Activated naive CD4-positive, alpha-beta T cell (primary cell): ENCODE results near the gene ST8SIA5.

Source experiments
- DNase-seq, 4 experiments: peaks; one replicate each; lab custom pipeline; 2025; lab: John Stamatoyannopoulos, UW

Gene ST8SIA5

DNA sequence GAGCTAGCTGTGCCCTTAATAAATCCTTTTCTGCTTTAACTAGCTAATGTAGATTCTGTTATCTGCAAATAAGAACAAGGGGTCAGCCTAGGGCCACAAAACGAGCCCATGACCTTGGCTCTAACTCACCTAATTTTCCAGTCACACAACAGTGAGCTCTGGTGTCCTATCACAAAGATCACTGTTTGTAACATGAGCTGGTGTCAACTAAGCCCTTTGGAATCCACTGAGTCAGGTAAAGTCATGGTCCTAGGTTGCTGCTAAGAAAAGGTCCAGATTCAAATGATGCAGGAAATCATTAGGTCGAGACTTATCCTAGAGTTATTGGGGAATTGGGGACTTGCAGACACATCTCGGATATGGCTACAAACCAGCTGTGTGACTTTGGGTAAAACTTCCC lies 49.9 kb downstream of the ST8SIA5 start:
- no peak for DNase-seq

DNA sequence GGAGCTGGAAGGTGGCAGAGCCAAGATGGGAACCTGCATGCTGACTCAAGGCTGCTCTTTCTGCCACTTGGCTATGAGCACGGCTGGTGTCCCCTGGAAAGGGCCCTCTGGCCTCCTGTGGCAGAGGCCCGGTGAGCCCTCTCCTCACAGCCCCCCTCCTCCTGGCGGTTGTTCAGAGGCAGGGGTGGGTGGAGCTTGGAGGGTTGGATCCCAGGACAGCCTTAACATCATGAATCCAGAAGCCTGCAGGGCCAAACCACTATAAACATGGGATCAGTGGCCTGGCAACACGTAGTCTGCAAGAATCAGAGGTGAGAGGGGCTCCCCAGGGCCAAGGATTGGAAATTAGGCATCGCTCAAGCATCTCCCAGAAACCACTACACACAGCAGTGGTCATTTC lies 51.3 kb downstream of the ST8SIA5 start:
- DNase-seq: no peak

DNA sequence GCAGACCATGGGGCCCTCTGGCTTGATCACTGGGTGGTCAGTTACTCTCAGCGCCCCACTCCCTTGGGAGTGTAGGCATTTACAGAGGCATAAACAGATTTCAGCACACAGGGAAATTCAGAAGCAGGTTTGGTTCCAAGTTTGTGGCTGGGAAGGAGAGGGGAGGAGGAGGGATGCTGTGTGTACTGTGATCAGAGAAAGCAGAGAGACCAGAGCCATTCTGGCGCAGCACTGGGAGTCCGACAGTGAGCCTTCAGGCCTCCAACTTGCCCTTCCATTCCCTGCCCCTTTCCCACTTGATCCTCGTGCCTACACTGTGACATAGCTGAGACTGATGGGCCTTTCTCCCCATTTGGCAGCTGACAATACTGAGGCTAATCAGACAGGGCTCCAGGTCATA lies 52.0 kb downstream of the ST8SIA5 start:
- DNase-seq: no peak

DNA sequence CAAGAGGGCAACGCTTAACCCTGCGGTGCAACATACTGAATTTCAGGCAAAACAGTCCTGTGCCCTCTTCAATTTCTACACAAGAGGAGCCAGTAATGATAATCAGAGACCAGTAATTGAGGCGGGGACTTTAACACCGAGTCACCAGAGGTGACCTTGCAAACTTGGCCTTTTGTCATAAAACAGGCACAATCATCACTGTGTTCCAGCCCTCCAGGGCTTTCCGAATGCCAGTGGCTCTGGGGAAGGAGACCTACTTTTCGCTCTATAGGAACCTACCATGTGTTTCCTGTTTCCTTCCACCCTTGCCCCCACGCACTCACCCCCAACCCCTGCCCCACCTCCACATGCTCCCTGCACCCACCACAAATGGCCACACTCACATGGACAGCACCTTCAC lies 52.7 kb downstream of the ST8SIA5 start:
- no peak for DNase-seq

DNA sequence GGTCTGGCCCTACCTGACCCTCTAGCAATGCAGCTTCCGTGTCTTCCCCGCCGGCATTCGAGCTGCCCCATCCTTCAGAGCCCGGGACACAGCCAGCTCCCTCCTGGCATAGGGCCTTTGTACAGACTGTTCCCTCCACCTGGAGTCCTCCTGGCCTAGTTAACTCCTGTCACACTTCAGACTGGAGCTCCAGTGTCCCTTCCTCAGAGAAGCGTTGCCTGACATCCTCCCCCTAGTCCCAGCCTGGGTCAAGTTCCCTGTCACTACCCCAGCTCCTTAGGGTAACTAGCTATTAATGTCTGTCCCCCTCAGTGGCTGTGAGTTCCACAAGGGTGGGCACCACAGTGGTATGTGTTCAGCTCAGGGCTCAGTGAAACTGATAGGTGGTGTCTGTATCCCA lies 54.4 kb downstream of the ST8SIA5 start:
- no peak for DNase-seq

DNA sequence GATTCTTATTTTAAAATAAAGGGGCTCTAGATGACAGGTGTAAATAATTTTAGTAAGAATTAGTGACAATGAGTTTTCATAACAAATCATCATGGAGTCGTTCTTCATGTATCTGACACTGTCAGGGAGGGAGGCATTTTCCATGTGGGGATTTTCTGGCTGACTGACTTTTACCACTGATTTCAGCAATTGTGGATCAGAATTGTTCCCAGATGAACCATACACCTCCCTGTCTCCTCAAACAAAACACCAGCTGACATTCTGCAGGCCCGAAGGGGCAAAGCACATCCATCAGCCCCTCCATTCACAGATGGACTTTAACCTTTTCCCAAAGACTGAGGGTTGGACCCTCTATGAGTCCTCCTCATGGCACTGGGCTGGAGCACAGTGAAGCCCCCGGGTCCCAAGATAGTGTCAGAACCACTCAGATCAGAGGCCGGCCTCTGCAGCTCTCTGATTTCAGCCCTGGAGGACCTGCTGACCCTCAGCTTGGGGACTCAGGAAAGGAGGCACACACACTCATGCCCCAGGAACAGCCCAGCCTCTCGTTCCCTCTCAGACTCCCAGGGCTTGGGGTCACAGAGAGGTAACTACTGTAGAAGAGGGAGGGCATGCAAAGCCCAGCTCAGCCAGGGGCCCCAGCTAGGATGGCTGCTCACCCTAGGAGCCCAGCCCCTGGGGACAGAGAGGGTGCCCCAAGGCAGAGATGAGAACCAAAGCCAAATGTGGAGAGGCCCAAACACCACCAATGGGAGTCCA lies 56.6 kb downstream of the ST8SIA5 start:
- DNase-seq: no peak

DNA sequence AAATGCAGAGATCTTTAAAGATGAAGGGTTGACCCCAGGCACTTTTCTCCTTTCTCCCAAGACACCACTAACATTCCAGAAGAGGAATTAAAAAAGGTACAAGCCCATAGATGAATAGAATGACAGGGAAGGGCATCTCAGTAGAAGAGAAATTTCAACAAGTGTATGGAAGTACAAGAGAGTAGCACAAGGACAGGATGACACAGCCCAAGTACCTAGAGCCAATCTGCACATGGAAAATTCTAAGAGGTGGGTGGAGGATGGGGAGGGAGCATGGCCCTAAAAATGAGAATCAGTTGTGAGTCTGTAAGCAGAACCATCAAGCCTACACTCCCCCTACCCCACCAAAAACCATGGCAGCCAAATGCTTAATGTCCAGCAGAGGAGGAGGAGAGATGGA lies 60.2 kb downstream of the ST8SIA5 start:
- no peak for DNase-seq

DNA sequence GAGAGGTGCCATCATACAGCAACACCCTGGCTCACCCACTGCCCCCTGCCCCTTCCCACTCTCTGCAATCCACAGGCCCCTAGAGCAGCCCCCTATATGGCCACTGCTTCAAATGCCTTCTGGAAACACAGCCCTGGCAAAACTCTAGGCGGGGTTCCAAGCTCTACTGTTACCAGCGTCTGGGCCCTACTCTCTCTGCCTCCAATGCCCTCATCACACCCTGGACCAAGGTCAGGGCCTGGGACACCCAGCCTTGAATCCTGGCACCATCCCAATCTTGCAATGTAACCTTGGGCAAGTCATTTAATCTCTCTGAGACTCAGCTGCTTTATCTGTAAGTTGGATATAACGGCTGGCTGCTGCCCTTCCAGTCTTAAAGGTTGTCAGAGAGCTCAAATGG lies 60.6 kb downstream of the ST8SIA5 start:
- DNase-seq: no peak

- no peak for DNase-seq
These were observed 62.9 kb downstream of the ST8SIA5 start for GRCh38 chr18:46693996-46694395.

- DNase-seq: no peak
These were observed 67.9 kb downstream of the ST8SIA5 start for GRCh38 chr18:46688853-46689525.

GRCh38 chr18:46686186-46686585 lies 70.7 kb downstream of the ST8SIA5 start:
- no peak for DNase-seq

DNA sequence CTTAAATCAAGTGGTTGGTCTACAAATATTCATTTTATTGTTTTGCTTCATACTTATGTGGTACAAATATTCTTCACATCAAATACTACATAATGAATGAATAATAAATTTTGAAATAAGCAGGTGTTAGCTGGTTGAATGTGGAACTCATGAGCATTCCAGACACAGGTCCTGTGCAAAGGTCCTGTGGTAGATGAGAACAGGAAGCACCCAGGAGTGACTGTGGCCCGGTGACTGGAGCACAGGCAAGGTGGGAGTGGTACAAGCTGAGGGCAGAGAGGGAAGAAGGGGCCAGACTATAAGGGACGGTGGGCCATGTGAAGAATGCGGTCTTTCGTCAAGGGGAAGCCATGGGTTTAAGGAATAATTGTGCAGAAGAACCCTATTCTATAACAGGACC lies 73.6 kb downstream of the ST8SIA5 start:
- DNase-seq: no peak

GRCh38 chr18:46680784-46681695 lies 75.8 kb downstream of the ST8SIA5 start:
- DNase-seq: no peak

GRCh38 chr18:46679846-46680598 lies 76.8 kb downstream of the ST8SIA5 start:
- DNase-seq: no peak

GRCh38 chr18:46678785-46679399 lies 78.0 kb downstream of the ST8SIA5 start:
- DNase-seq: no peak

GRCh38 chr18:46678041-46678440 lies 78.8 kb downstream of the ST8SIA5 start:
- DNase-seq: no peak

DNA sequence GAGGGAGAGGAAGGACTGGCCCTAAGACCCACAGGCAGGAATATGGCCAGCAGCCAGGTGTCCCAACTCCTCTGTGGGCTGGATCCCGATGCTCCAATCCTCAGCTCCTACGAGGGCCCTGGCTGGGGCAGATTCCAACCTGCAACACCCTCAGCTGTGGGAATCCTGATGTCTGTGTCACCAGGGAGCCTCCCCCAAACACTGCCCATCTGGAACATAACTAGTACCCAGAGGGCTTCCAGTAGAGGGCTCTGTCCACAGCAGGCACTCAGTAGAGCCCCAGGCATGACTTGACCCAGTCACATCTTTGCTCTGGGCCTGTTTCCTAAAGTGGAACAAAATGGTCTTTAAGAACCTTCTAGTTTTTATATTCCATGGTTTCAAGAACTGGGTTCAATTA lies 79.2 kb downstream of the ST8SIA5 start:
- no peak for DNase-seq

GRCh38 chr18:46676182-46676835 lies 80.5 kb downstream of the ST8SIA5 start:
- no peak for DNase-seq

DNA sequence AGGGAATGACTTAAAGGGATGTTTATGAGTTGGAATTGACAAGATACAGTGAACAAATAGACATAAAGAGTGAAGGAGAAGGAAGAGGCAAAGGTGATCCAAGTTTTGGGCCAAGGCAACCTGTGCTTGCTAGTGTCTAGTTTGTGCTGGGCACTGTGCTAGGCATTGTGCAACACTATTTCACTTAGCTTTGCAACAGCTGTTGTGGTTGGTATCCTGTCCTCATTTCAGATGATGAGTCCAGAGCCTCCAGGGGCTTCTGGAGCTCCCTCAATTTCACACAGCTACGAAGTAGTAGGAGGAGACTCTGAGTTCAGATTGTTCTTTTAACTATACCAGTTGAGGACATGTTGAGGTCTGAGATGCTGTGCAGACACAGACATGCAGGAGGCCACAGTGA lies 81.7 kb downstream of the ST8SIA5 start:
- DNase-seq: no peak

- no peak for DNase-seq
These were observed 84.5 kb downstream of the ST8SIA5 start for GRCh38 chr18:46672062-46672970.
